ENCODE data around the gene AXL.

DNA sequence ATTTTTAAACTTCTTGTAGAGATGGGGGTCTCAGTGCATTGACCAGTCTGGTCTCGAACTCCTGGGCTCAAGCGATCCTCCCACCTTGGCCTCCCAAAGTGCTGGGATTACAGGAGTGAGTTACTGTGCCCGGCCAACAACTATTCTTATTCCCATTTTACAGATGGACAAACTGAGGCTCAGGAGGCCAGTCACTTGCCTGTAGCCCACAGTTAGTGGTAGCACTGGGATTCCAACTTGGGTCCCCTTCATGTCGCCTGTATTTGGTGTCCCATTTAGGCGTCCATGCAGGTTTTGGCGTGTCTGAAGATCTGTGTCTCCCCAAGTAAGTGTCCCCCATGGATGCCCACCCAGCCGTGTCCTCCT, 791 bp upstream of the AXL start:
- TF ChIP-seq, protein P1, sequence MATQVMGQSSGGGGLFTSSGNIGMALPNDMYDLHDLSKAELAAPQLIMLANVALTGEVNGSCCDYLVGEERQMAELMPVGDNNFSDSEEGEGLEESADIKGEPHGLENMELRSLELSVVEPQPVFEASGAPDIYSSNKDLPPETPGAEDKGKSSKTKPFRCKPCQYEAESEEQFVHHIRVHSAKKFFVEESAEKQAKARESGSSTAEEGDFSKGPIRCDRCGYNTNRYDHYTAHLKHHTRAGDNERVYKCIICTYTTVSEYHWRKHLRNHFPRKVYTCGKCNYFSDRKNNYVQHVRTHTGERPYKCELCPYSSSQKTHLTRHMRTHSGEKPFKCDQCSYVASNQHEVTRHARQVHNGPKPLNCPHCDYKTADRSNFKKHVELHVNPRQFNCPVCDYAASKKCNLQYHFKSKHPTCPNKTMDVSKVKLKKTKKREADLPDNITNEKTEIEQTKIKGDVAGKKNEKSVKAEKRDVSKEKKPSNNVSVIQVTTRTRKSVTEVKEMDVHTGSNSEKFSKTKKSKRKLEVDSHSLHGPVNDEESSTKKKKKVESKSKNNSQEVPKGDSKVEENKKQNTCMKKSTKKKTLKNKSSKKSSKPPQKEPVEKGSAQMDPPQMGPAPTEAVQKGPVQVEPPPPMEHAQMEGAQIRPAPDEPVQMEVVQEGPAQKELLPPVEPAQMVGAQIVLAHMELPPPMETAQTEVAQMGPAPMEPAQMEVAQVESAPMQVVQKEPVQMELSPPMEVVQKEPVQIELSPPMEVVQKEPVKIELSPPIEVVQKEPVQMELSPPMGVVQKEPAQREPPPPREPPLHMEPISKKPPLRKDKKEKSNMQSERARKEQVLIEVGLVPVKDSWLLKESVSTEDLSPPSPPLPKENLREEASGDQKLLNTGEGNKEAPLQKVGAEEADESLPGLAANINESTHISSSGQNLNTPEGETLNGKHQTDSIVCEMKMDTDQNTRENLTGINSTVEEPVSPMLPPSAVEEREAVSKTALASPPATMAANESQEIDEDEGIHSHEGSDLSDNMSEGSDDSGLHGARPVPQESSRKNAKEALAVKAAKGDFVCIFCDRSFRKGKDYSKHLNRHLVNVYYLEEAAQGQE (IDR thresholded peaks at IDR 0.05; ENCODE audit: insufficient read depth in 1 of 2, low read depth in 2 of 2, low read length in 2 of 2): no peak
- TF ChIP-seq TAF1 (IDR thresholded peaks at IDR 0.05; ENCODE audit: borderline replicate concordance, insufficient read depth, low read length) (no peak), POLR2AphosphoS5 (IDR thresholded peaks at IDR 0.05; ENCODE audit: low read depth, low read length) (no peak), FOXP2 (optimal IDR thresholded peaks at IDR 0.05; ENCODE audit: borderline replicate concordance, extremely low read depth, extremely low read length, insufficient read depth) (no peak), SIN3A (IDR thresholded peaks at IDR 0.05; ENCODE audit: borderline replicate concordance, insufficient read depth, low read length) (no peak)
